ENCODE measurements around the gene KIRREL3. TPM values are rescaled to one million over a fixed set of nuclear protein-coding genes. Genes with fewer than 3 reads are reported as not detected.
A peak's percentile ranks its signal among the peaks of the same experiment; 100 is the strongest.

KIRREL3 gene
- total RNA-seq, 1 donor from 2014 or later = 0.82 TPM

- no peaks in the 10 kb centered on the region for H3K27me3 Mint-ChIP-seq (ENCODE audit: low read depth)
- H3K27ac Mint-ChIP-seq (ENCODE audit: unreplicated experiment) = peak overlapping the region; percentile 43
- peaks cover 27% of the 10 kb centered on the region for H3K4me1 Mint-ChIP-seq
- no peak for TF ChIP-seq CTCF (conservative IDR thresholded peaks at IDR 0.05)
- DNase-seq (ENCODE audit: low read depth, low spot score) = no peak
- no peaks in the 10 kb centered on the region for H3K36me3 Mint-ChIP-seq (ENCODE audit: low read depth)
- H3K4me3 Mint-ChIP-seq = no peak overlapping the region
- no peaks in the 10 kb centered on the region for H3K9me3 Mint-ChIP-seq
Observed at GRCh38 chr11:126473269-126473668, 527.3 kb downstream of the KIRREL3 start.

GRCh38 chr11:126469311-126469710 is 531.3 kb downstream of the KIRREL3 start:
- peaks cover 6% of the 10 kb centered on the region for H3K4me1 Mint-ChIP-seq
- no peak overlapping the region for H3K4me3 Mint-ChIP-seq
- H3K27ac Mint-ChIP-seq (ENCODE audit: unreplicated experiment) = no peak overlapping the region
- H3K9me3 Mint-ChIP-seq = no peaks in the 10 kb centered on the region
- DNase-seq (ENCODE audit: low read depth, low spot score) = no peak
- no peak for TF ChIP-seq CTCF (conservative IDR thresholded peaks at IDR 0.05)
- no peaks in the 10 kb centered on the region for H3K27me3 Mint-ChIP-seq (ENCODE audit: low read depth)
- no peaks in the 10 kb centered on the region for H3K36me3 Mint-ChIP-seq (ENCODE audit: low read depth)

GRCh38 chr11:126468102-126468521 is 532.5 kb downstream of the KIRREL3 start:
- no peaks in the 10 kb centered on the region for H3K27me3 Mint-ChIP-seq (ENCODE audit: low read depth)
- H3K4me3 Mint-ChIP-seq = no peak overlapping the region
- peaks cover 6% of the 10 kb centered on the region for H3K4me1 Mint-ChIP-seq
- no peaks in the 10 kb centered on the region for H3K36me3 Mint-ChIP-seq (ENCODE audit: low read depth)
- H3K27ac Mint-ChIP-seq (ENCODE audit: unreplicated experiment) = no peak overlapping the region
- H3K9me3 Mint-ChIP-seq = no peaks in the 10 kb centered on the region
- no peak for TF ChIP-seq CTCF (conservative IDR thresholded peaks at IDR 0.05)
- DNase-seq (ENCODE audit: low read depth, low spot score) = no peak

GRCh38 chr11:126467471-126467870 is 533.1 kb downstream of the KIRREL3 start:
- H3K27ac Mint-ChIP-seq (ENCODE audit: unreplicated experiment) = no peak overlapping the region
- H3K4me3 Mint-ChIP-seq = no peak overlapping the region
- TF ChIP-seq CTCF (conservative IDR thresholded peaks at IDR 0.05) = no peak
- H3K9me3 Mint-ChIP-seq = no peaks in the 10 kb centered on the region
- no peaks in the 10 kb centered on the region for H3K27me3 Mint-ChIP-seq (ENCODE audit: low read depth)
- no peaks in the 10 kb centered on the region for H3K36me3 Mint-ChIP-seq (ENCODE audit: low read depth)
- DNase-seq (ENCODE audit: low read depth, low spot score) = no peak
- peaks cover 3% of the 10 kb centered on the region for H3K4me1 Mint-ChIP-seq

- no peaks in the 10 kb centered on the region for H3K9me3 Mint-ChIP-seq
- no peaks in the 10 kb centered on the region for H3K36me3 Mint-ChIP-seq (ENCODE audit: low read depth)
Observed at GRCh38 chr11:126467046-126467370, 533.6 kb downstream of the KIRREL3 start.

More at GRCh38 chr11:126467046-126467370, 533.6 kb downstream of the KIRREL3 start:
- no peak overlapping the region for H3K4me3 Mint-ChIP-seq
- H3K4me1 Mint-ChIP-seq = no peaks in the 10 kb centered on the region
- TF ChIP-seq CTCF (conservative IDR thresholded peaks at IDR 0.05) = no peak
- H3K27me3 Mint-ChIP-seq (ENCODE audit: low read depth) = no peaks in the 10 kb centered on the region
- no peak overlapping the region for H3K27ac Mint-ChIP-seq (ENCODE audit: unreplicated experiment)
- no peak for DNase-seq (ENCODE audit: low read depth, low spot score)

Measured in neural crest cell (in vitro differentiated cells).